Measurements from ENCODE around the gene COMT.

DNA sequence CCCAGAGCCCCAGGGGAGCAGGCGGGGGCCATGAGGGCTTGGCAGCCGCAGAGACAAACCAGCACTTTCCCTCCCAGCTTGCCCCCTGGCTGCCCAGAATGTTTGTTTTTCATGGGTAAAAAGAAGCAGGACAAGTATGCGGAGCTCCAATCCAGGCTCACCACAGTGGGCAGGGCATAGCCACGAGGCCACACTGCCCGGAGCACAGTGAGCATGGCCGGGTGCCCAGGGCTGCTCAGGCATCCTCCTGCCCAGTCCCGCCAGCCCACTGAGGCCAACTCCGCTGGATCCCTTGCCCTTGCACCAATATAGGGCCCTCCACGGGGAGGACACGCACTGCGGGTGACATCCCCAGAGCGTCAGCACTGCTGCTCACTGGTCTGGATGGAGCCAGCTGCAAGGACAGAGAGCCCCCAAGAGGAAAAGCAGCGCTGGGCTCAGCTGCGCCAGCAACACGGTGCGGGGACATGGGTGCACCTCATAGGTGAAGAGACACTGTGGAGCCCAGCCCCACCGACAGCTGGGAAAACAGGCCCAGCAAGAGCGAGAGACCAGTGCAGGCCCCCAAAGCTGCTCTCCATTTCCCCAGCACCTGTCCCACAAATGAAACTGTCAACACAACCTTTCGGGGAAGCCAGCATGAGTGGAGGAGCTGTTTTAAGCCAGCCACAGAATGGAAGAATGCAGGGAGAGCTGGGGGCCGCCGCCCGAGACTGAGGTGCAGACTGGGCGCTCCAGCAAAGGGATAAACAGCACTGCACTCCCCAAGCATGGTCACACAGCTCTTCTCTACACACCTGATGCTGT is 50.3 kb downstream of the COMT start:
- TF ChIP-seq, protein P1, sequence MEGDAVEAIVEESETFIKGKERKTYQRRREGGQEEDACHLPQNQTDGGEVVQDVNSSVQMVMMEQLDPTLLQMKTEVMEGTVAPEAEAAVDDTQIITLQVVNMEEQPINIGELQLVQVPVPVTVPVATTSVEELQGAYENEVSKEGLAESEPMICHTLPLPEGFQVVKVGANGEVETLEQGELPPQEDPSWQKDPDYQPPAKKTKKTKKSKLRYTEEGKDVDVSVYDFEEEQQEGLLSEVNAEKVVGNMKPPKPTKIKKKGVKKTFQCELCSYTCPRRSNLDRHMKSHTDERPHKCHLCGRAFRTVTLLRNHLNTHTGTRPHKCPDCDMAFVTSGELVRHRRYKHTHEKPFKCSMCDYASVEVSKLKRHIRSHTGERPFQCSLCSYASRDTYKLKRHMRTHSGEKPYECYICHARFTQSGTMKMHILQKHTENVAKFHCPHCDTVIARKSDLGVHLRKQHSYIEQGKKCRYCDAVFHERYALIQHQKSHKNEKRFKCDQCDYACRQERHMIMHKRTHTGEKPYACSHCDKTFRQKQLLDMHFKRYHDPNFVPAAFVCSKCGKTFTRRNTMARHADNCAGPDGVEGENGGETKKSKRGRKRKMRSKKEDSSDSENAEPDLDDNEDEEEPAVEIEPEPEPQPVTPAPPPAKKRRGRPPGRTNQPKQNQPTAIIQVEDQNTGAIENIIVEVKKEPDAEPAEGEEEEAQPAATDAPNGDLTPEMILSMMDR (IDR thresholded peaks at IDR 0.05): no peak
- no peak for TF ChIP-seq POLR2A (IDR thresholded peaks at IDR 0.05)

All from Peyer's patch (tissue), 4 donors.